HCT116 (cell line): ENCODE data around the gene BMP8B. TPM values are rescaled to one million over a fixed set of nuclear protein-coding genes. Genes with fewer than 3 reads are reported as not detected.

ENCODE experiments used
- ATAC-seq: fragments of 200-7000 bp; cut with Tn5 transposase; 2 replicates; pipeline ENCODE4 v1.9.1; 2020; ENCODE audit warnings: mild to moderate bottlenecking, moderate library complexity
- BruUV-seq: library from RNA; stranded (reverse); fragments of 400-500 nt; replicated peaks from 2 replicates; lab custom pipeline; 2021; lab: Mats Ljungman, UMichigan
- CTCF ChIA-PET: fragments of 300-600 bp; sonication (Branson Sonifier 250); formaldehyde crosslinking; loops from one replicate; lab custom pipeline; 2021; ENCODE audit warnings: antibody characterized with exemption; lab: Charles Lee
- POLR2A ChIA-PET: fragments of 300-600, 350-600 bp; sonication (Branson Sonifier 250); formaldehyde crosslinking; loops from one replicate; lab custom pipeline; 2021; ENCODE audit warnings: antibody characterized with exemption; lab: Charles Lee
- RAD21 ChIA-PET, 2 experiments: fragments of 300-600 bp; sonication (Branson Sonifier 250); formaldehyde crosslinking; loops; one replicate each; lab custom pipeline; 2023; ENCODE audit warnings: low total read pairs in 2 of 2; ENCODE audit not compliant: uncharacterized antibody in 2 of 2, unreplicated experiment in 2 of 2, low non-redundant PET in 1 of 2; lab: Charles Lee
- DNase-seq: peaks from one replicate; pipeline ENCODE4 v3.0.0-alpha.2; 2010; ENCODE audit warnings: low read depth, low spot score
- H2AFZ ChIP-seq: fragments of 200-600 bp; shearing (Covaris generic), sonication (generic); 2 replicates; pipeline ENCODE4 v1.6.1; 2017; ENCODE audit warnings: low read depth, mixed run types, mixed read lengths, antibody characterized with exemption, low read length; ENCODE audit not compliant: poor library complexity, severe bottlenecking
- H3K27ac ChIP-seq: 2 replicates; pipeline ENCODE4 v1.5.1; 2012; ENCODE audit warnings: low read depth, low read length
- H3K27me3 ChIP-seq: fragments of 200-600 bp; sonication (generic); 2 replicates; pipeline ENCODE4 v1.6.1; 2016; ENCODE audit warnings: mixed run types, low read length, mixed read lengths; ENCODE audit not compliant: insufficient read depth
- H3K36me3 ChIP-seq, 2 experiments: fragments of 200-500 bp in 1 of 2; fragments of 200-600 bp in 1 of 2; sonication (Bioruptor generic) in 1 of 2; sonication (generic) in 1 of 2; 2 replicates each; pipeline versions ENCODE4 v1.5.1 to v1.6.1; 2014 to 2016; ENCODE audit warnings: low read length in 2 of 2, inconsistent platforms in 1 of 2, mixed read lengths in 1 of 2, mixed run types in 1 of 2; ENCODE audit not compliant: insufficient read depth in 2 of 2, control insufficient read depth in 1 of 2
- H3K4me1 ChIP-seq, 2 experiments: fragments of 200-600 bp in 1 of 2; sonication (generic) in 1 of 2; 2 replicates each; pipeline versions ENCODE4 v1.5.1 to v1.6.1; 2012 to 2017; ENCODE audit warnings: low read length in 2 of 2, inconsistent platforms in 1 of 2, mild to moderate bottlenecking in 1 of 2, mixed read lengths in 1 of 2, mixed run types in 1 of 2, moderate library complexity in 1 of 2; ENCODE audit not compliant: insufficient read depth in 2 of 2, control insufficient read depth in 1 of 2
- H3K4me2 ChIP-seq: fragments of 200-600 bp; sonication (generic); 2 replicates; pipeline ENCODE4 v1.6.1; 2017; ENCODE audit warnings: mixed run types, low read length, mixed read lengths
- H3K4me3 ChIP-seq, 2 experiments: fragments of 200-600 bp in 1 of 2; sonication (generic) in 1 of 2; replicated peaks in 1 of 2; 2 replicates each; pipeline ENCODE4 v1.5.1; 2011 to 2016; ENCODE audit warnings: low read length in 2 of 2, control low read depth in 1 of 2, low read depth in 1 of 2, mild to moderate bottlenecking in 1 of 2, mixed read lengths in 1 of 2, mixed run types in 1 of 2
- H3K79me2 ChIP-seq: fragments of 200-600 bp; sonication (generic); 2 replicates; pipeline ENCODE4 v1.6.1; 2017; ENCODE audit warnings: mild to moderate bottlenecking, mixed run types, low read length, moderate library complexity, mixed read lengths; ENCODE audit not compliant: insufficient read depth
- H3K9ac ChIP-seq: fragments of 200-600 bp; sonication (generic); 2 replicates; pipeline ENCODE4 v1.6.1; 2016; ENCODE audit warnings: low read length, mixed read lengths
- H3K9me2 ChIP-seq: fragments of 200-600 bp; sonication (generic), shearing (Covaris generic); 2 replicates; pipeline ENCODE4 v1.6.1; 2017; ENCODE audit warnings: mixed run types, mild to moderate bottlenecking, moderate library complexity; ENCODE audit not compliant: insufficient read depth
- H3K9me3 ChIP-seq, 2 experiments: fragments of 200-500 bp in 1 of 2; fragments of 200-600 bp in 1 of 2; sonication (Bioruptor generic) in 1 of 2; sonication (generic) in 1 of 2; 2 replicates each; pipeline ENCODE4 v1.6.1; 2014 to 2017; ENCODE audit warnings: low read length in 2 of 2, mixed read lengths in 2 of 2, inconsistent platforms in 1 of 2, low read depth in 1 of 2, mild to moderate bottlenecking in 1 of 2, mixed run types in 1 of 2, moderate library complexity in 1 of 2; ENCODE audit not compliant: control insufficient read depth in 1 of 2, insufficient read depth in 1 of 2
- H4K20me1 ChIP-seq: fragments of 200-600 bp; sonication (generic), shearing (Covaris generic); 2 replicates; pipeline ENCODE4 v1.6.1; 2017; ENCODE audit warnings: mixed run types, mild to moderate bottlenecking, moderate library complexity; ENCODE audit not compliant: insufficient read depth
- CBX3 ChIP-seq: IDR thresholded peaks from 2 replicates; pipeline ENCODE4 v1.6.1; 2012; ENCODE audit warnings: low read depth
- CEBPB ChIP-seq: IDR thresholded peaks from 2 replicates; pipeline ENCODE4 v1.6.1; 2012; ENCODE audit warnings: low read depth
- EGR1 ChIP-seq: IDR thresholded peaks from 2 replicates; pipeline ENCODE4 v1.6.1; 2012; ENCODE audit warnings: low read depth
- POLR2A ChIP-seq: IDR thresholded peaks from 2 replicates; pipeline ENCODE4 v1.7.0; 2011; ENCODE audit warnings: borderline replicate concordance; ENCODE audit not compliant: insufficient read depth, insufficient read length; ENCODE audit errors: extremely low read depth
- SIN3A ChIP-seq: IDR thresholded peaks from 2 replicates; pipeline ENCODE4 v1.6.1; 2012; ENCODE audit warnings: low read depth
- SP1 ChIP-seq: IDR thresholded peaks from 2 replicates; pipeline ENCODE4 v1.6.1; 2012; ENCODE audit warnings: low read depth
- YY1 ChIP-seq: IDR thresholded peaks from 2 replicates; pipeline ENCODE4 v1.6.1; 2011; ENCODE audit warnings: low read length, low read depth, moderate library complexity, mild to moderate bottlenecking; ENCODE audit not compliant: insufficient replicate concordance; ENCODE audit errors: extremely low read depth
- intact Hi-C: fragments of 100-400 bp; cut with micrococcal nuclease; formaldehyde crosslinking; loops from 2 replicates; pipeline ENCODE4 v1.10.0; 2022
- total RNA-seq: library from RNA; stranded (reverse); gene quantifications from one replicate; pipeline ENCODE4 v1.2.1, GENCODE V29; 2021; ENCODE audit not compliant: unreplicated experiment
- TF ChIP-seq, protein P1 (sequence below): IDR thresholded peaks from 2 replicates; pipeline ENCODE4 v1.6.1; 2012
- TF ChIP-seq, protein P2 (sequence below), 3 experiments: fragments of 200-600 bp in 1 of 3; sonication (generic) in 1 of 3; IDR thresholded peaks in 2 of 3; conservative IDR thresholded peaks in 1 of 3; 2 replicates each; pipeline ENCODE4 v1.5.1; 2012 to 2017; ENCODE audit warnings: low read depth in 2 of 3, low read length in 2 of 3, antibody characterized with exemption in 1 of 3, borderline replicate concordance in 1 of 3, control low read depth in 1 of 3, mild to moderate bottlenecking in 1 of 3, mixed read lengths in 1 of 3, mixed run types in 1 of 3, moderate library complexity in 1 of 3; ENCODE audit not compliant: insufficient read depth in 1 of 3

BMP8B gene
- total RNA-seq, 1 experiment from 2014 or later: 9.5 TPM

DNA sequence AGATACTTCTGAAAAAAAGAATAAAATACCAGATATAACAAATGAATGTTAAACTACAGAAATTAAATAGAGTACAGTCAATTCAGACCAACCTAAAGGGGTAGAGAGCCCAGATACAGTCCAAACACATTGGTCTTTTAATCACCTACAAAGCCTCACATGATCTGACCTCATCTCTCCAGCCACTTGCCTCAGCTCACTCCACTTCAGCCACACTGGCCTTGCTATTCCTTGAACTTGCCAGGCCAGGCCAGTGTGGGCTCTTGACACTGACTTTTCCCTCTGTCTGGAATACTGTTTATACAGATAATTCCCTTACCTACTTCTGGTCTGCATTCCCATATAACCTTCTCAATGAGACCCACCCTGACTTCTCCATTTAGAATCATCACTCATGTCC, 67.0 kb downstream of the BMP8B start:
- H3K4me3 ChIP-seq: no peak overlapping the region
- H3K9me3 ChIP-seq: no peaks in the 10 kb centered on the region
- H3K9me2 ChIP-seq: no peaks in the 10 kb centered on the region
- no peak for DNase-seq
- H3K27me3 ChIP-seq: peaks cover 5% of the 10 kb centered on the region
- CTCF ChIA-PET: interaction anchor here (2.2 to 3.5 kb wide), 2 partner anchors 64 to 623 kb away, joined by 9 to 12 read pairs; no protein-coding TSS in a partner anchor
- intact Hi-C loops: loop anchor here (5.0 kb wide), 3 partner anchors 64 to 619 kb away; no protein-coding TSS in a partner anchor
- H3K36me3 ChIP-seq: no peaks in the 10 kb centered on the region
- H3K79me2 ChIP-seq: no peaks in the 10 kb centered on the region
- RAD21 ChIA-PET: no interaction called here
- no TSS peak for BruUV-seq
- H3K4me1 ChIP-seq: peaks cover 0 to 3% of the 10 kb centered on the region in 2 experiments; a peak in 1 of 4 replicates
- H3K4me2 ChIP-seq: no peak overlapping the region
- ATAC-seq: no peak
- POLR2A ChIA-PET: no interaction called here
- no peak overlapping the region for H3K27ac ChIP-seq
- TF ChIP-seq EGR1 (no peak), CEBPB (no peak), YY1 (no peak), SP1 (no peak), SIN3A (no peak), POLR2A (no peak), CBX3 (no peak)
- TF ChIP-seq, protein P1, sequence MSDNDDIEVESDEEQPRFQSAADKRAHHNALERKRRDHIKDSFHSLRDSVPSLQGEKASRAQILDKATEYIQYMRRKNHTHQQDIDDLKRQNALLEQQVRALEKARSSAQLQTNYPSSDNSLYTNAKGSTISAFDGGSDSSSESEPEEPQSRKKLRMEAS: no peak
- TF ChIP-seq, protein P2, sequence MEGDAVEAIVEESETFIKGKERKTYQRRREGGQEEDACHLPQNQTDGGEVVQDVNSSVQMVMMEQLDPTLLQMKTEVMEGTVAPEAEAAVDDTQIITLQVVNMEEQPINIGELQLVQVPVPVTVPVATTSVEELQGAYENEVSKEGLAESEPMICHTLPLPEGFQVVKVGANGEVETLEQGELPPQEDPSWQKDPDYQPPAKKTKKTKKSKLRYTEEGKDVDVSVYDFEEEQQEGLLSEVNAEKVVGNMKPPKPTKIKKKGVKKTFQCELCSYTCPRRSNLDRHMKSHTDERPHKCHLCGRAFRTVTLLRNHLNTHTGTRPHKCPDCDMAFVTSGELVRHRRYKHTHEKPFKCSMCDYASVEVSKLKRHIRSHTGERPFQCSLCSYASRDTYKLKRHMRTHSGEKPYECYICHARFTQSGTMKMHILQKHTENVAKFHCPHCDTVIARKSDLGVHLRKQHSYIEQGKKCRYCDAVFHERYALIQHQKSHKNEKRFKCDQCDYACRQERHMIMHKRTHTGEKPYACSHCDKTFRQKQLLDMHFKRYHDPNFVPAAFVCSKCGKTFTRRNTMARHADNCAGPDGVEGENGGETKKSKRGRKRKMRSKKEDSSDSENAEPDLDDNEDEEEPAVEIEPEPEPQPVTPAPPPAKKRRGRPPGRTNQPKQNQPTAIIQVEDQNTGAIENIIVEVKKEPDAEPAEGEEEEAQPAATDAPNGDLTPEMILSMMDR (IDR thresholded peaks at IDR 0.05 in 2 of 3, conservative IDR thresholded peaks at IDR 0.05 in 1 of 3; ENCODE audit: borderline replicate concordance in 1 of 3, insufficient read depth in 1 of 3, low read depth in 2 of 3, low read length in 2 of 3): no peak
- no peak overlapping the region for H3K9ac ChIP-seq
- no peak overlapping the region for H2AFZ ChIP-seq
- H4K20me1 ChIP-seq: no peaks in the 10 kb centered on the region
